ENCODE data around the gene BLID.

Gene BLID

GRCh38 chr11:122105044-122105758 is 10.8 kb downstream of the BLID start:
- no peak for DNase-seq (ENCODE audit: low read depth, low spot score)

GRCh38 chr11:122104341-122104740 is 11.7 kb downstream of the BLID start:
- DNase-seq (ENCODE audit: low read depth, low spot score): no peak

- DNase-seq (ENCODE audit: low read depth, low spot score): no peak
Observed at GRCh38 chr11:122103726-122104125, 12.3 kb downstream of the BLID start.

- DNase-seq (ENCODE audit: low read depth, low spot score): no peak
Observed at GRCh38 chr11:122103321-122103720, 12.7 kb downstream of the BLID start.

- DNase-seq (ENCODE audit: low read depth, low spot score): no peak
Observed at GRCh38 chr11:122102426-122102825, 13.6 kb downstream of the BLID start.

- DNase-seq (ENCODE audit: low read depth, low spot score): peak; percentile 50
Observed at GRCh38 chr11:122101625-122102291, 14.3 kb downstream of the BLID start.

- DNase-seq (ENCODE audit: low read depth, low spot score): no peak
Observed at GRCh38 chr11:122100756-122101080, 15.3 kb downstream of the BLID start.

- DNase-seq (ENCODE audit: low read depth, low spot score): no peak
Observed at GRCh38 chr11:122100037-122100755, 15.8 kb downstream of the BLID start.

GRCh38 chr11:122099374-122100036 is 16.5 kb downstream of the BLID start:
- DNase-seq (ENCODE audit: low read depth, low spot score): no peak

GRCh38 chr11:122098261-122098980 is 17.6 kb downstream of the BLID start:
- DNase-seq (ENCODE audit: low read depth, low spot score): no peak

- DNase-seq (ENCODE audit: low read depth, low spot score): no peak
Observed at GRCh38 chr11:122097419-122098001, 18.5 kb downstream of the BLID start.

- no peak for DNase-seq (ENCODE audit: low read depth, low spot score)
Observed at GRCh38 chr11:122096272-122097112, 19.5 kb downstream of the BLID start.

GRCh38 chr11:122095681-122096262 is 20.2 kb downstream of the BLID start:
- no peak for DNase-seq (ENCODE audit: low read depth, low spot score)

- DNase-seq (ENCODE audit: low read depth, low spot score): no peak
Observed at GRCh38 chr11:122094836-122095235, 21.2 kb downstream of the BLID start.

- no peak for DNase-seq (ENCODE audit: low read depth, low spot score)
Observed at GRCh38 chr11:122093731-122094275, 22.2 kb downstream of the BLID start.

GRCh38 chr11:122091835-122092234 is 24.2 kb downstream of the BLID start:
- DNase-seq (ENCODE audit: low read depth, low spot score): no peak

GRCh38 chr11:122089111-122089510 is 26.9 kb downstream of the BLID start:
- DNase-seq (ENCODE audit: low read depth, low spot score): no peak

- no peak for DNase-seq (ENCODE audit: low read depth, low spot score)
Observed at GRCh38 chr11:122085712-122086111, 30.3 kb downstream of the BLID start.

- no peak for DNase-seq (ENCODE audit: low read depth, low spot score)
Observed at GRCh38 chr11:122085264-122085663, 30.8 kb downstream of the BLID start.

- no peak for DNase-seq (ENCODE audit: low read depth, low spot score)
Observed at GRCh38 chr11:122082205-122082604, 33.8 kb downstream of the BLID start.

Data from iPS DF 19.7 (cell line).